HepG2 (cell line): ENCODE data around the gene ZNF48. TPM values are rescaled to one million over a fixed set of nuclear protein-coding genes. Genes with fewer than 3 reads are reported as not detected.
A peak's percentile ranks its signal among the peaks of the same experiment; 100 is the strongest.

Experiments used
- ARID5B ChIP-seq: IDR thresholded peaks from 2 replicates; pipeline ENCODE4 v1.4.0; 2020; ENCODE audit warnings: mild to moderate bottlenecking, missing genetic modification reagents
- ESRRA ChIP-seq: sonication (generic); formaldehyde crosslinking; IDR thresholded peaks from 2 replicates; pipeline ENCODE4 v1.5.1; 2020; ENCODE audit warnings: mild to moderate bottlenecking, low read depth, missing genetic modification reagents
- FIP1L1 ChIP-seq: fragments of 200-400 bp; formaldehyde crosslinking; IDR thresholded peaks from 2 replicates; pipeline ENCODE4 v1.6.1; 2018; ENCODE audit warnings: low read depth, mild to moderate bottlenecking, low read length, moderate library complexity, borderline replicate concordance; ENCODE audit not compliant: insufficient read depth
- HCFC1 ChIP-seq: fragments of 150-350 bp; IDR thresholded peaks from 2 replicates; pipeline ENCODE4 v1.6.1; 2014; ENCODE audit warnings: low read depth, low read length
- IRF2 ChIP-seq: IDR thresholded peaks from 2 replicates; pipeline ENCODE4 v1.6.1; 2018; ENCODE audit warnings: missing genetic modification reagents, missing compliant biosample characterization
- JUNB ChIP-seq: sonication (generic); formaldehyde crosslinking; IDR thresholded peaks from 2 replicates; pipeline ENCODE4 v1.8.0; 2022; ENCODE audit warnings: missing genetic modification reagents, mild to moderate bottlenecking, borderline replicate concordance
- MAZ ChIP-seq, 2 experiments: sonication (generic) in 1 of 2; formaldehyde crosslinking in 1 of 2; IDR thresholded peaks; 2 replicates each; pipeline versions ENCODE4 v1.5.0 to v1.6.1; 2012 to 2020; ENCODE audit warnings: low read depth in 2 of 2, mild to moderate bottlenecking in 2 of 2, borderline replicate concordance in 1 of 2, improper control_type of control experiment in 1 of 2, low read length in 1 of 2, missing genetic modification reagents in 1 of 2, moderate library complexity in 1 of 2
- NKX3-1 ChIP-seq: sonication (generic); formaldehyde crosslinking; IDR thresholded peaks from 2 replicates; pipeline ENCODE4 v1.5.0; 2020; ENCODE audit warnings: missing genetic modification reagents
- NR3C1 ChIP-seq: sonication (generic); formaldehyde crosslinking; IDR thresholded peaks from 2 replicates; pipeline ENCODE4 v1.4.0; 2020; ENCODE audit warnings: missing genetic modification reagents
- SIX1 ChIP-seq: sonication (generic); formaldehyde crosslinking; IDR thresholded peaks from 2 replicates; pipeline ENCODE4 v1.4.0; 2020; ENCODE audit warnings: missing genetic modification reagents, borderline replicate concordance
- SOX13 ChIP-seq, 3 experiments: fragments of 450-650 bp in 1 of 3; sonication (generic) in 1 of 3; formaldehyde crosslinking in 1 of 3; IDR thresholded peaks in 2 of 3; conservative IDR thresholded peaks in 1 of 3; 2 replicates each; pipeline versions ENCODE4 v1.5.0 to v1.6.1; 2016 to 2020; ENCODE audit warnings: antibody characterized with exemption in 1 of 3, mild to moderate bottlenecking in 1 of 3, missing compliant biosample characterization in 1 of 3, missing genetic modification reagents in 1 of 3, moderate library complexity in 1 of 3
- ZFX ChIP-seq: sonication (generic); formaldehyde crosslinking; IDR thresholded peaks from 2 replicates; pipeline ENCODE4 v1.4.0; 2020; ENCODE audit warnings: mild to moderate bottlenecking, low read depth, missing genetic modification reagents, moderate library complexity
- ZKSCAN5 ChIP-seq: sonication (generic); formaldehyde crosslinking; IDR thresholded peaks from 2 replicates; pipeline ENCODE4 v1.5.1; 2020; ENCODE audit warnings: mild to moderate bottlenecking, missing genetic modification reagents
- ZNF142 ChIP-seq: sonication (generic); formaldehyde crosslinking; IDR thresholded peaks from 2 replicates; pipeline ENCODE4 v1.4.0; 2020; ENCODE audit warnings: missing genetic modification reagents
- ZNF253 ChIP-seq: sonication (generic); formaldehyde crosslinking; IDR thresholded peaks from 2 replicates; pipeline ENCODE4 v1.8.0; 2022; ENCODE audit warnings: mild to moderate bottlenecking, missing genetic modification reagents, borderline replicate concordance
- ZNF331 ChIP-seq: sonication (generic); formaldehyde crosslinking; IDR thresholded peaks from 2 replicates; pipeline ENCODE4 v1.4.0; 2020; ENCODE audit warnings: missing genetic modification reagents
- ZNF557 ChIP-seq: sonication (generic); formaldehyde crosslinking; IDR thresholded peaks from 2 replicates; pipeline ENCODE4 v1.4.0; 2020; ENCODE audit warnings: missing genetic modification reagents
- ZNF704 ChIP-seq: sonication (generic); formaldehyde crosslinking; IDR thresholded peaks from 2 replicates; pipeline ENCODE4 v1.8.1; 2023; ENCODE audit warnings: mild to moderate bottlenecking, inconsistent platforms, moderate library complexity, missing genetic modification reagents, borderline replicate concordance
- ZNF773 ChIP-seq: sonication (generic); formaldehyde crosslinking; IDR thresholded peaks from 2 replicates; pipeline ENCODE4 v1.4.0; 2020; ENCODE audit warnings: missing genetic modification reagents, borderline replicate concordance
- polyA plus RNA-seq, 8 experiments: library from polyadenylated mRNA; depleted of rRNA in 3 of 8; stranded (reverse) in 7 of 8; unstranded in 1 of 8; fragments of >200 nt; fragmentation: Illumina TruSeq in 4 of 8; extraction: Trizol in 4 of 8; gene quantifications; 2 replicates each; pipeline versions ENCODE4 v1.2.1 to v1.2.3, GENCODE V29; 2011 to 2016; ENCODE audit warnings: low read depth in 4 of 8, missing spikeins in 1 of 8, mixed read lengths in 1 of 8; ENCODE audit not compliant: insufficient read depth in 1 of 8
- total RNA-seq, 5 experiments: library from RNA; depleted of rRNA; stranded (reverse); fragments of >200 nt; fragmentation: Illumina TruSeq; extraction: Trizol; gene quantifications; 2 replicates each; pipeline ENCODE4 v1.2.3, GENCODE V29; 2016; ENCODE audit warnings: low read depth in 1 of 5

The ZNF48 gene
- total and polyA plus RNA-seq, 2 of the 13 experiments (the other 11 are each of a cell fraction or from before 2014, with no cell fraction given) = 9.9 to 12.3 TPM

- TF ChIP-seq MAZ (IDR thresholded peaks at IDR 0.05; ENCODE audit: borderline replicate concordance, low read depth, low read length) = no peak
- TF ChIP-seq MAZ (CRISPR knock-in tag; IDR thresholded peaks at IDR 0.05; ENCODE audit: low read depth) = no peak; the same call in 1 of the 2 replicates
- TF ChIP-seq ZKSCAN5 (CRISPR knock-in tag) = no peak
- TF ChIP-seq JUNB (CRISPR knock-in tag) = no peak
- TF ChIP-seq NKX3-1 (CRISPR knock-in tag) = 0 out of 2 replicates have a peak, but pooled peaks have one; percentile 4
- no peak for TF ChIP-seq SIX1 (CRISPR knock-in tag)
- TF ChIP-seq IRF2 (CRISPR knock-in tag) = no peak; the same call in 1 of the 2 replicates
- TF ChIP-seq SOX13 (IDR thresholded peaks at IDR 0.05) = no peak
- TF ChIP-seq SOX13 (CRISPR knock-in tag; conservative IDR thresholded peaks at IDR 0.05 in 1 of 2, IDR thresholded peaks at IDR 0.05 in 1 of 2) = 0 out of 4 replicates have a peak, but pooled peaks of 1 of the 2 experiments have one; percentile 22
- TF ChIP-seq ZNF557 (CRISPR knock-in tag) = no peak
- TF ChIP-seq ZFX = peak; percentile 52; the same call in 1 of the 2 replicates
- no peak; the same call in 1 of the 2 replicates for TF ChIP-seq FIP1L1
- TF ChIP-seq ZNF253 (CRISPR knock-in tag) = no peak
- no peak for TF ChIP-seq ZNF704 (CRISPR knock-in tag)
- no peak for TF ChIP-seq ZNF773 (CRISPR knock-in tag)
- no peak for TF ChIP-seq ZNF331 (CRISPR knock-in tag)
- no peak for TF ChIP-seq ESRRA (CRISPR knock-in tag)
- TF ChIP-seq NR3C1 = no peak
- no peak for TF ChIP-seq ZNF142 (CRISPR knock-in tag)
- no peak for TF ChIP-seq ARID5B (CRISPR knock-in tag)
- 0 out of 2 replicates have a peak, but pooled peaks have one; percentile 10 for TF ChIP-seq HCFC1
Observed at GRCh38 chr16:30355954-30356308, 39.3 kb upstream of the ZNF48 start (continued).
